K562 (cell line): ENCODE measurements around the gene PCK2. TPM values are rescaled to one million over a fixed set of nuclear protein-coding genes. Genes with fewer than 3 reads are reported as not detected.
A peak's percentile ranks its signal among the peaks of the same experiment; 100 is the strongest.

Experiments used
- BCOR ChIP-seq: fragments of 450-650 bp; IDR thresholded peaks from 2 replicates; pipeline ENCODE4 v1.6.1; 2016
- CXXC5 ChIP-seq: fragments of 250-450 bp; sonication (Bioruptor Pico); IDR thresholded peaks from 2 replicates; pipeline ENCODE4 v1.8.0; 2022; ENCODE audit warnings: inconsistent platforms, mild to moderate bottlenecking, moderate library complexity
- EHMT2 ChIP-seq: fragments of 450-650 bp; IDR thresholded peaks from 2 replicates; pipeline ENCODE4 v1.6.1; 2018; ENCODE audit warnings: antibody characterized with exemption
- ESRRA ChIP-seq: fragments of 450-650 bp; IDR thresholded peaks from 2 replicates; pipeline ENCODE4 v1.6.1; 2014; ENCODE audit warnings: low read depth, mild to moderate bottlenecking, moderate library complexity, borderline replicate concordance
- ESRRB ChIP-seq: fragments of 250-450 bp; sonication (Bioruptor Pico); IDR thresholded peaks from 2 replicates; pipeline ENCODE4 v1.5.0; 2020; ENCODE audit warnings: mild to moderate bottlenecking, moderate library complexity, borderline replicate concordance
- ETV1 ChIP-seq: fragments of 450-650 bp; conservative IDR thresholded peaks from 2 replicates; pipeline ENCODE4 v1.6.1; 2016; ENCODE audit warnings: missing genetic modification characterization, control low read depth, low read depth, missing compliant biosample characterization
- GTF2B ChIP-seq: IDR thresholded peaks from 2 replicates; pipeline ENCODE4 v1.6.1; 2011; ENCODE audit not compliant: insufficient read length; ENCODE audit errors: extremely low read depth
- GTF2E2 ChIP-seq: fragments of 200-800 bp; sonication (Bioruptor generic); IDR thresholded peaks from 2 replicates; pipeline ENCODE4 v1.6.1; 2016; ENCODE audit warnings: missing genetic modification characterization, missing compliant biosample characterization
- HDAC3 ChIP-seq: fragments of 450-650 bp; IDR thresholded peaks from 2 replicates; pipeline ENCODE4 v1.6.1; 2018; ENCODE audit warnings: borderline replicate concordance, mild to moderate bottlenecking, moderate library complexity; ENCODE audit not compliant: partially characterized antibody
- KAT8 ChIP-seq: fragments of 450-650 bp; IDR thresholded peaks from 2 replicates; pipeline ENCODE4 v1.6.1; 2016; ENCODE audit warnings: low read depth, mild to moderate bottlenecking
- MAX ChIP-seq: sonication (generic); formaldehyde crosslinking; IDR thresholded peaks from 2 replicates; pipeline ENCODE4 v1.9.0; 2022; ENCODE audit warnings: mild to moderate bottlenecking, missing genetic modification reagents
- MLLT1 ChIP-seq, 2 experiments: fragments of 450-650 bp; IDR thresholded peaks; 2 replicates each; pipeline ENCODE4 v1.6.1; 2016
- MNT ChIP-seq, 2 experiments: fragments of 450-650 bp; conservative IDR thresholded peaks; 2 replicates each; pipeline ENCODE4 v1.6.1; 2017; ENCODE audit warnings: mild to moderate bottlenecking in 2 of 2, moderate library complexity in 2 of 2
- PTBP1 ChIP-seq: fragments of 200-400 bp; formaldehyde crosslinking; IDR thresholded peaks from 2 replicates; pipeline ENCODE4 v1.6.1; 2017; ENCODE audit warnings: low read depth, low read length
- RBBP5 ChIP-seq: fragments of 200-600 bp; sonication (generic); IDR thresholded peaks from 2 replicates; pipeline ENCODE4 v1.6.1; 2012; ENCODE audit warnings: borderline replicate concordance, mild to moderate bottlenecking, low read length, control low read depth, inconsistent platforms; ENCODE audit not compliant: insufficient read depth, poor library complexity, severe bottlenecking
- SLC30A9 ChIP-seq: fragments of 250-450 bp; sonication (Bioruptor Pico); IDR thresholded peaks from 2 replicates; pipeline ENCODE4 v1.8.0; 2022; ENCODE audit warnings: mild to moderate bottlenecking, moderate library complexity
- SMARCA4 ChIP-seq: fragments of 450-650 bp; IDR thresholded peaks from 2 replicates; pipeline ENCODE4 v1.6.1; 2016
- SP1 ChIP-seq: sonication (generic); formaldehyde crosslinking; IDR thresholded peaks from 2 replicates; pipeline ENCODE4 v1.8.1; 2022; ENCODE audit warnings: mild to moderate bottlenecking, missing genetic modification reagents
- STAT5B ChIP-seq: fragments of 250-450 bp; sonication (Bioruptor Pico); IDR thresholded peaks from 2 replicates; pipeline ENCODE4 v1.8.0; 2021; ENCODE audit warnings: mild to moderate bottlenecking, inconsistent platforms
- TRIM25 ChIP-seq: fragments of 450-650 bp; IDR thresholded peaks from 2 replicates; pipeline ENCODE4 v1.7.0; 2016; ENCODE audit warnings: borderline replicate concordance
- ZNF324 ChIP-seq: fragments of 250-450 bp; sonication (Bioruptor Pico); IDR thresholded peaks from 2 replicates; pipeline ENCODE4 v1.4.0; 2020; ENCODE audit warnings: mild to moderate bottlenecking
- ZNF699 ChIP-seq: fragments of 250-450 bp; sonication (Bioruptor Pico); IDR thresholded peaks from 2 replicates; pipeline ENCODE4 v1.8.0; 2021; ENCODE audit warnings: mild to moderate bottlenecking, moderate library complexity; ENCODE audit not compliant: insufficient replicate concordance
- polyA plus RNA-seq, 8 experiments: library from polyadenylated mRNA; depleted of rRNA in 4 of 8; stranded (reverse) in 5 of 8; unstranded in 3 of 8; fragments of >200 nt; fragmentation: Nextera tagmentation in 2 of 8; fragmentation: Illumina TruSeq in 1 of 8; extraction: Ambion mirVana in 2 of 8; extraction: Trizol in 1 of 8; gene quantifications; 2 replicates each; pipeline versions ENCODE4 v1.2.1 to v1.2.3, GENCODE V29; 2011 to 2014; ENCODE audit warnings: inconsistent platforms in 1 of 8, missing spikeins in 1 of 8
- total RNA-seq, 7 experiments: library from RNA; depleted of rRNA in 6 of 7; stranded (reverse); fragments of >200 nt in 6 of 7; fragmentation: Illumina TruSeq in 2 of 7; extraction: Trizol in 2 of 7; gene quantifications; 2 replicates each; pipeline versions ENCODE4 v1.2.1 to v1.2.3, GENCODE V29; 2011 to 2021; ENCODE audit warnings: low replicate concordance in 1 of 7

PCK2 gene
- total and polyA plus RNA-seq, 9 of the 15 experiments (the other 6 are each of a cell fraction or from before 2014, with no cell fraction given): 3.3 to 60.9 (median 30.4) TPM

- TF ChIP-seq ESRRA (no peak), MLLT1 (IDR thresholded peaks at IDR 0.05) (0 out of 4 replicates have a peak, but pooled peaks of 1 of the 2 experiments have one; percentile 30), GTF2B (no peak), ZNF324 (CRISPR knock-in tag) (no peak), ETV1 (tag) (no peak), HDAC3 (no peak), PTBP1 (no peak), TRIM25 (no peak), CXXC5 (CRISPR knock-in tag) (0 out of 2 replicates have a peak, but pooled peaks have one; percentile 7), MAX (CRISPR knock-in tag) (peak; percentile 35; the same call in 1 of the 2 replicates), BCOR (no peak), STAT5B (CRISPR knock-in tag) (no peak), KAT8 (no peak), SMARCA4 (no peak), EHMT2 (no peak), ESRRB (CRISPR knock-in tag) (no peak), RBBP5 (no peak), GTF2E2 (tag) (no peak), MNT (conservative IDR thresholded peaks at IDR 0.05) (peak; percentile 41 to 48; a peak in 2 of 4 replicates), SP1 (CRISPR knock-in tag) (peak; percentile 41; the same call in 1 of the 2 replicates), SLC30A9 (CRISPR knock-in tag) (no peak), ZNF699 (CRISPR knock-in tag) (no peak)
These were observed 52.4 kb downstream of the PCK2 start, which contains the start of gene PSME2 (continued) for GRCh38 chr14:24146453-24146977.
